HUES6 (cell line): Measurements from ENCODE around the gene COL18A1.

Experiments used
- H3K27ac ChIP-seq: 2 replicates; pipeline ENCODE4 v1.7.0; 2013; ENCODE audit warnings: low read depth, mild to moderate bottlenecking, low read length, inconsistent platforms
- H3K27me3 ChIP-seq: 2 replicates; pipeline ENCODE4 v1.6.1; 2013; ENCODE audit warnings: low read length; ENCODE audit not compliant: control insufficient read depth, insufficient read depth
- H3K36me3 ChIP-seq: 2 replicates; pipeline ENCODE4 v1.6.1; 2013; ENCODE audit warnings: low read length; ENCODE audit not compliant: control insufficient read depth, insufficient read depth
- H3K4me1 ChIP-seq: 2 replicates; pipeline ENCODE4 v1.6.1; 2013; ENCODE audit warnings: low read length; ENCODE audit not compliant: control insufficient read depth, insufficient read depth
- H3K4me3 ChIP-seq: 2 replicates; pipeline ENCODE4 v1.5.1; 2013; ENCODE audit warnings: low read depth, low read length
- H3K9ac ChIP-seq: one replicate; pipeline ENCODE4 v1.6.1; 2013; ENCODE audit warnings: mild to moderate bottlenecking, low read length
- H3K9me3 ChIP-seq: 2 replicates; pipeline ENCODE4 v1.6.1; 2013; ENCODE audit warnings: low read depth, low read length; ENCODE audit not compliant: control insufficient read depth, insufficient read depth

COL18A1 gene

DNA sequence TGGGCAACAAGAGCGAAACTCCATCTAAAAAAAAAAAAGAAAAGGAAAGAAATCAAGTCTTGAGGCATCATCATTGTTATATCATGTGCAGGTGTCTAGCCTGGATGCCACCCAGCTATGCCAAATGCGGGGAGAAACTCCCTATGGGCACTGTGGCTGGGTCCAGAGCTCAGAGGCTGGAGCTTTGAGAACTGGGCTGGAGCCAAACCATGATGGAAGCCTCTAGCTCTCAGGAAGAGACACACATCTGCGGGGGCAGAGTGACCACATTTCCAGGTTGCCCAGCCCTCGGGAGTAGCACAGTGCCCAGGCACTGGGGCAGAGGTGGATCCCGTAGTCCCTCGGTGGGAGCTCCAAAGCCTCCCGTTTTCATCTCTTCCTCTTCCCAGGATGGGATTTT, 58.9 kb downstream of the COL18A1 start:
- no peak overlapping the region for H3K9ac ChIP-seq
- no peaks in the 10 kb centered on the region; the same call in 1 of the 2 replicates for H3K4me1 ChIP-seq
- H3K36me3 ChIP-seq: peaks cover 57% of the 10 kb centered on the region
- peaks cover 6% of the 10 kb centered on the region; the same call in 1 of the 2 replicates for H3K9me3 ChIP-seq
- H3K27me3 ChIP-seq: no peaks in the 10 kb centered on the region
- H3K4me3 ChIP-seq: no peak overlapping the region
- no peak overlapping the region for H3K27ac ChIP-seq

DNA sequence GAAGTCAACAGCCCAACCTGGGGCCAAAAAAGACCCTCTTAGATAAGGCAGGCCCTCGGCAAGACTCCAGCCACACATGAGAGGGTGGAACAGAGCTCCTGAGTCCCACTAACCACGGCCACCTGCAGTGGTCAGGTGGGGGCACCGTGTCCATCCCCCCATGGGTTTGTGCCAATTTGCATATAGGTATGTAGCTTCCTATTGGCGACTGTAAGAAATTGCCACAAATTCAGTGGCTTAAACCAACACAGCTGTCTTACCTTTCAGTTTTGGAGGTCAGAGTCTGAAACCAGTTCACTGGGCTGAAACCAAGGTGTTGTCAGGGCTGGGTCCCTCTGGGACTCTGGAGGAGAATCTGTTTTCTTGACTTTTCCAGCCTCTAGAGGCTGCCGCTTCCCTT, 59.3 kb downstream of the COL18A1 start:
- H3K27ac ChIP-seq: no peak overlapping the region
- no peaks in the 10 kb centered on the region for H3K27me3 ChIP-seq
- no peak overlapping the region for H3K4me3 ChIP-seq
- no peak overlapping the region for H3K9ac ChIP-seq
- H3K4me1 ChIP-seq: no peaks in the 10 kb centered on the region; the same call in 1 of the 2 replicates
- H3K36me3 ChIP-seq: peaks cover 61% of the 10 kb centered on the region
- H3K9me3 ChIP-seq: peaks cover 6% of the 10 kb centered on the region; the same call in 1 of the 2 replicates

GRCh38 chr21:45465105-45465504, 60.1 kb downstream of the COL18A1 start:
- Histone ChIP-seq H3K27me3 (no peaks in the 10 kb centered on the region), H3K4me3 (no peak overlapping the region), H3K4me1 (peaks cover 3% of the 10 kb centered on the region; the same call in 1 of the 2 replicates), H3K9ac (no peak overlapping the region), H3K9me3 (peaks cover 6% of the 10 kb centered on the region; the same call in 1 of the 2 replicates), H3K27ac (no peak overlapping the region), H3K36me3 (peaks cover 64% of the 10 kb centered on the region)

DNA sequence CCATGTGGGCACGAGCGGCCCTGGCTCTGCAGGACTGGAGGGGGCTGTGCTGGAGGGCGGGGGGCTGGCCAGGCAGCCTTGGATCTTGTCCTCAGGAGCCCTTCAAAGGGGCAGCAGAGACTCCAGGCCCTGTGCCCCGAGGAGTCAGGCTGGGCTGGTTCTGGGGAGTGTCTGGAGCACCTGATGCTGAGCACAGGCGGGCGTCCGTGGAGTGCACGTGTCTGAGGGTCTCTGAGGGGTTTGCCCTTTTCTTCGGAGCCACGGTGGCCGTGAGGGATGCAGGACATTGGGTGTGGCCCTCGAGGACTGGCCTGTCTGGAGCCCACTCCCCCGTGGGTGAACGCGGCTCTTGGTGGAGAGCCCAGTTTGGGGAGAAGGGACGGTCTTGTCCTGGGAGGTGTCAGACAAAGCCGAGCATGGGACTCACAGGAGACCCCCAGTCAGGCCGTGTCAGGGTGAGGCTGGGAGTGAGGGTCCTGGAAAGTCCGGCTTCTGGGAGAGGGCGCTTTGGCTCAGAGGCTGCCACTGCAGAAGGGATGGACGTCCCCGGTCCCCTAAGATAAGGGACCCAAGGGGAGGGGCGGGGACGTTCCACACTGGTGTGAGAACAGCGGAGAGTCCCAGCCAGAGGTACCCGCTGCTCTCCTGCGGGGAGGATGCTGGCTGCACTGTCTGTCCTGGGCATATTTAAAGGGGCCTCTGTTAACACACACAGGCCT, 60.8 kb downstream of the COL18A1 start:
- Histone ChIP-seq H3K9me3 (peaks cover 6% of the 10 kb centered on the region; the same call in 1 of the 2 replicates), H3K27me3 (no peaks in the 10 kb centered on the region), H3K9ac (no peak overlapping the region), H3K4me3 (no peak overlapping the region), H3K36me3 (peaks cover 58% of the 10 kb centered on the region), H3K27ac (no peak overlapping the region), H3K4me1 (peaks cover 4% of the 10 kb centered on the region; the same call in 1 of the 2 replicates)

- no peak overlapping the region for H3K4me3 ChIP-seq
- H3K27me3 ChIP-seq: no peaks in the 10 kb centered on the region
- H3K4me1 ChIP-seq: peaks cover 6% of the 10 kb centered on the region; the same call in 1 of the 2 replicates
- no peak overlapping the region for H3K27ac ChIP-seq
- peaks cover 4% of the 10 kb centered on the region; the same call in 1 of the 2 replicates for H3K9me3 ChIP-seq
- peaks cover 58% of the 10 kb centered on the region for H3K36me3 ChIP-seq
- no peak overlapping the region for H3K9ac ChIP-seq
Observed at GRCh38 chr21:45466330-45467220, 61.6 kb downstream of the COL18A1 start.

DNA sequence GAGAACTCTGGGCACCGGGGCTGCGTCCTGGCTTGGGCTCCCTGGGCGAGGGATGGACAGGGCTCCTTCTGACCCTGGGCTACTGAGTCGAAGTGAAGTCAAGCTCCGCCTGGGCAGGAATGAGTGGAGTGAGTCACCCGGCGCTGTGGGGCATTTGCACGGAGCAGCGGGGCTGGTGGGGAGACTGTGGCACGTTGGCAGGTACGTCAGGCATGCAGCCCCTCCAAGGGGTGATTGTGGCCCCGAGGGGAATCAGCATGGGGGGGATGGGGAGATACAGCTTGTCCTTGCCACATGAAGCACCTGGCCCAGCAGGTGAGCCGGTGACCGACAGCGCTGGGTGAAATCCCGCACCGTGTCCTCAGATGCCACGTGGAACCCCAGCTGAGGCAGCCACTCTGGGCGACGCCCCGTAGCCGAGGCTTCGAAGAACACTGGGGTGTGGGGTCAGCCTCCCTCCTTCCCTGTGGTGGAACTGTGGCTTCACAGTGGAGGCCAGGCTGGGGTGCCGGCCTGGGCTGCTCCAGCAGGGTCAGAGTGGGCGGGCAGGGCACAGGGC, 62.3 kb downstream of the COL18A1 start:
- Histone ChIP-seq H3K4me1 (peaks cover 8% of the 10 kb centered on the region; the same call in 1 of the 2 replicates), H3K9me3 (no peaks in the 10 kb centered on the region), H3K27me3 (no peaks in the 10 kb centered on the region), H3K27ac (no peak overlapping the region), H3K36me3 (peaks cover 57% of the 10 kb centered on the region), H3K4me3 (no peak overlapping the region), H3K9ac (no peak overlapping the region)

DNA sequence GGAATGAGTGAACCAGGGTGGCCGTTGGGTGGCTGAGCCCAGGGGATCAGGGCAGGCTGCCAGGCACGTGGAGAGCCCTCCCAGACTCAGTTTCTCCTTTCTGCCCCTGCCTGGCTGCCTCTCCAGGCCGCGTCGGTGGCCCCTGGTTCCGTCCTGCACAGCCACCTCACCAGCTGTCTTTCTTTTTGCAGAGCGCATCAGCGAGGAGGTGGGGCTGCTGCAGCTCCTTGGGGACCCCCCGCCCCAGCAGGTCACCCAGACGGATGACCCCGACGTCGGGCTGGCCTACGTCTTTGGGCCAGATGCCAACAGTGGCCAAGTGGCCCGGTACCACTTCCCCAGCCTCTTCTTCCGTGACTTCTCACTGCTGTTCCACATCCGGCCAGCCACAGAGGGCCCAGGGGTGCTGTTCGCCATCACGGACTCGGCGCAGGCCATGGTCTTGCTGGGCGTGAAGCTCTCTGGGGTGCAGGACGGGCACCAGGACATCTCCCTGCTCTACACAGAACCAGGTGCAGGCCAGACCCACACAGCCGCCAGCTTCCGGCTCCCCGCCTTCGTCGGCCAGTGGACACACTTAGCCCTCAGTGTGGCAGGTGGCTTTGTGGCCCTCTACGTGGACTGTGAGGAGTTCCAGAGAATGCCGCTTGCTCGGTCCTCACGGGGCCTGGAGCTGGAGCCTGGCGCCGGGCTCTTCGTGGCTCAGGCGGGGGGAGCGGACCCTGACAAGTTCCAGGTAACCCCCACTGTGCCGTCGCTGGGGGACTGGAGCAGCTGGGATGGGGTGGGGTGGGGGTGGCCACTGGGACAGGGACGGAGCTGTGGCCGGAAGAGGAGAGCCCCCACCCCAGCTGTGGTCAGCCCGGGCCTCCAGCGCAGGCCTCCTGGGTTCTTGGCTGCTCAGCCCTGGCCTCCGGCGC, 63.3 kb downstream of the COL18A1 start:
- peaks cover 62% of the 10 kb centered on the region for H3K36me3 ChIP-seq
- H3K9me3 ChIP-seq: no peaks in the 10 kb centered on the region
- H3K27me3 ChIP-seq: no peaks in the 10 kb centered on the region
- H3K9ac ChIP-seq: no peak overlapping the region
- H3K4me1 ChIP-seq: peaks cover 8% of the 10 kb centered on the region; the same call in 1 of the 2 replicates
- H3K27ac ChIP-seq: no peak overlapping the region
- no peak overlapping the region for H3K4me3 ChIP-seq

DNA sequence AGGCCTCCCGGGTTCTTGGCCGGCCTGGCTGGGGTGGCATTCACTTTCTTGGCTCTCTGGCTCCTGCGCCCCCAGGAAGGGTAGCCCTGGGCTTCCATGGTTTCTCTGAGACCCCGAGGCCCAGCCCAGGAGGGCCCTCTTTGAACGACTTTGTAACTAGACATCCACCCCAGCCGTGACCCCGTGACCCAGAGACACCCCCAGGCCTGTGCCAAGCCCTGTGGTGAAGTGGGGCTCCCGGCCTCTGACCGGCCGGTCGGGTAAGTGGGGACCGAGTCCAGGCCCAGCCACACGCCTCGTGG, 64.0 kb downstream of the COL18A1 start:
- H3K4me1 ChIP-seq: peaks cover 8% of the 10 kb centered on the region; the same call in 1 of the 2 replicates
- no peak overlapping the region for H3K4me3 ChIP-seq
- H3K9me3 ChIP-seq: no peaks in the 10 kb centered on the region
- H3K36me3 ChIP-seq: peaks cover 67% of the 10 kb centered on the region
- no peak overlapping the region for H3K9ac ChIP-seq
- no peaks in the 10 kb centered on the region for H3K27me3 ChIP-seq
- no peak overlapping the region for H3K27ac ChIP-seq

DNA sequence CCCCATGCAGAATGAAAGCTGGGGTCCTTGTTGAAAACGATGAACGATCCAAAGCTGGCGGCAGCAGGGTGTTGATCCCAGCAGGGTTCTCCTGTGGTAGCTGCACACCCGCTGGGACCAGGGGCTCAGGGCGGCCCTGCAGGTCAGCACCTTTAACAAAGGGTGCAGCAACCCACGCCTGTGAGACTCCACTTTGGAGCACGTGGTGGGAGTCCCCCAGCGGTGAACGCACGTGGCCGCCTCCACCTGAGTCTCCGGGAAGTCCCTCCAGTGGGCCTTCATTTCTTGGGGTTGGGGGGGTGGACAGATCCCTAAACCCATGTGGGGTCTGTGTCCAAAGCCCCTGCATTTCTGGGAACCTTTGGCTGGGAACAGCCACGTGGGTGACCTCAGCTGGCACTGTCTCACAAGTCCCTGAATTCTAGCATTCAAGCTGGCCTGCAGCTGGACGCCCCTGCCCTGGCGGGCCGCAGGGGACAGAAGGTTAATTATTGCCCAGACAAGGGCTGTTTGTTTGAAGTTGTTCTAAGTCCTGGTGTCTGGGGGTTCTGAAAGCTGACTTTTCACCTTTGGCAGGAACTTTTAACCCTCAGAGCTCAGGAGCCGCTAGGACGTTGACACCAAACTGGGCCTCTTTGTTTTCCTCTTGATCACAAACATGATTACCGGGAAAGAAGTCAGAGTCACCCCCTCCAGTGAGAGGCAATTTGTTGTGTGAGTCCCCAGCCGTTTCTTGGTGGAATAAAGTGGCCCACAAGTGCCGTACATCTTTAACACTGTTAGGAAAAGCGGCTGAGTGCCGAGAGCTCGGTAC, 64.5 kb downstream of the COL18A1 start:
- Histone ChIP-seq H3K4me1 (peaks cover 8% of the 10 kb centered on the region; the same call in 1 of the 2 replicates), H3K36me3 (peaks cover 72% of the 10 kb centered on the region), H3K4me3 (no peak overlapping the region), H3K27ac (no peak overlapping the region), H3K27me3 (no peaks in the 10 kb centered on the region), H3K9me3 (no peaks in the 10 kb centered on the region), H3K9ac (no peak overlapping the region)
